GM12875 (cell line): ENCODE data around the gene C9orf152.

Experiments used
- H3K4me3 ChIP-seq: one replicate; pipeline ENCODE4 v1.5.1; 2011; ENCODE audit warnings: low read depth, low read length, control low read depth
- TF ChIP-seq, protein P1 (sequence below): IDR thresholded peaks from 2 replicates; pipeline ENCODE4 v1.5.1; 2011; ENCODE audit warnings: low read depth, mild to moderate bottlenecking, control low read depth, inconsistent platforms, low read length, moderate library complexity, borderline replicate concordance; ENCODE audit not compliant: insufficient read depth

C9orf152 gene

DNA sequence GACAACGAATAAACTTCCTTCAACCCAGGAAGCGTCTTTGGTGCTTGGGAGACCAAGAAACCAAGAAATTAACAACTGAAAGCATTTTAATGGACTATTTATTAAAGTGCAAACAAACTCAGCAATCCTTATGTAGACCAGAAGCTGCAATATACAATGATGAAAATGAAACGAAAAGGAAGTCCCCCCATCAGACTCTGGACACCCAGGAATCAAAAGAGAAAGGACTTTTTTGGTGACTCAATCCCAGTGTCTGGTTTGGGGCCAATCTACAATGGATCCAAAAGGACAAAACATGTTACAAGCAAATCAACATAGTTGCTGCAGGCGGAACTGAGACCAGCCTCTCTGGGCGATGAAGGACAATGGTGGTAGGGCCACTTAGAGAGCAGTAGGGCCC, 39.5 kb downstream of the C9orf152 start:
- TF ChIP-seq, protein P1, sequence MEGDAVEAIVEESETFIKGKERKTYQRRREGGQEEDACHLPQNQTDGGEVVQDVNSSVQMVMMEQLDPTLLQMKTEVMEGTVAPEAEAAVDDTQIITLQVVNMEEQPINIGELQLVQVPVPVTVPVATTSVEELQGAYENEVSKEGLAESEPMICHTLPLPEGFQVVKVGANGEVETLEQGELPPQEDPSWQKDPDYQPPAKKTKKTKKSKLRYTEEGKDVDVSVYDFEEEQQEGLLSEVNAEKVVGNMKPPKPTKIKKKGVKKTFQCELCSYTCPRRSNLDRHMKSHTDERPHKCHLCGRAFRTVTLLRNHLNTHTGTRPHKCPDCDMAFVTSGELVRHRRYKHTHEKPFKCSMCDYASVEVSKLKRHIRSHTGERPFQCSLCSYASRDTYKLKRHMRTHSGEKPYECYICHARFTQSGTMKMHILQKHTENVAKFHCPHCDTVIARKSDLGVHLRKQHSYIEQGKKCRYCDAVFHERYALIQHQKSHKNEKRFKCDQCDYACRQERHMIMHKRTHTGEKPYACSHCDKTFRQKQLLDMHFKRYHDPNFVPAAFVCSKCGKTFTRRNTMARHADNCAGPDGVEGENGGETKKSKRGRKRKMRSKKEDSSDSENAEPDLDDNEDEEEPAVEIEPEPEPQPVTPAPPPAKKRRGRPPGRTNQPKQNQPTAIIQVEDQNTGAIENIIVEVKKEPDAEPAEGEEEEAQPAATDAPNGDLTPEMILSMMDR, result no peak
- no peak overlapping the region for H3K4me3 ChIP-seq

DNA sequence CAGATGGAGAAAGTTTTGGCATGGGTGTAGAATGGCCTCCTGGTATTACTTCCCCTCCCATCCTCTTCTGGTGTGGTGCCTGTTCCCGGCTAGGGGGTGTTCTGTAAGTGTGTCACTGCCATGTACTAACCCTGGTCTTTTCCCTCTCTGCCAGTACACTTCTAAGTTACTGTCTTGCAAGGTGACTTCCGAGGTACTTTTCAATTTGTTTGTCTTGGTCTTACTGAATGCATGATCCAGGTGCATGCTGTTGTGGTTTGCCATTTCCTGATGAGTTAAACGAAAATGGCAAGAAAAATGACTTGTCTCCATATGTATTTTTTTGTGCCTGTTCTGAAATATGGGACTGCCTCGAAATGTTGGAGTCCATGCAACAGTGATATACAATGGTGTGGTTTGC, 46.0 kb downstream of the C9orf152 start:
- TF ChIP-seq, protein P1, result no peak
- no peak overlapping the region for H3K4me3 ChIP-seq

DNA sequence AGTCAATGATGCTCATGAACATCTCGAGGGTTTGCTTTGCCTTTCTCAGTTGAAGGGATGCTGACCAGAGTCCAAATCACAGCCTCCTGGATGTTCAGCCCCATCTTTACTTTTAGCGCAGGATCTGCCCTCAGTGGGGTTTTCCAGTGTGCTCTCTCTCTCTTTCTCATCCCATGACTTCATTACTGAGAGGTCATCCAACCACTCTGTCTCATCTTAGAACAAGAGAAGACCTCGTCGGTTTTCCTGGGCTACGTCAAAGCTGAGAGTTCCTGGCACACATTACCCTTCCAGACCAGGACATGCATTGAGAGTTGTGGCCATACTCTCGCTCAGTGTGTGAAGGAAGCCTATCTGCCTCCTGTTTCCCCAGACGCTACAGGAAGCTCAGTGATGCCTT, 47.3 kb downstream of the C9orf152 start:
- no peak overlapping the region for H3K4me3 ChIP-seq
- TF ChIP-seq, protein P1, result no peak

DNA sequence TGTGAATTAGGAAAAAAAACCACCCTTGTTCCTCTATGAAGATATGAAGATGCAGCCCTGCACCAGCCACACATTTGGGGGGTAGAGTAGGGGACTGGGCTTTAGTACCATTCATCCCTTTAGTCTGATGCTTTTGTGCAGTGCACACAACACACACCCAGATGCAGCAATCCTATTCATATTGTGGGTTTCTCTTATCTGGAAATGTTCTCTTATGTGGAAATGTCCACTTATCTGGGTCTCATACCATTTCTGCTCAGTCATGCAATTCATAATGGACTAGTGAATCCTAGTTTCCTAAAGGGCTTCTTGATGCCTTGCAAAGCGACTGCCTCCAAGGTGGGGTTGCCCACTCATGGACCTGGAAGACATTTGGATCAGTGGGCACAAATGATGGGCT, 47.8 kb downstream of the C9orf152 start:
- TF ChIP-seq, protein P1, result no peak

DNA sequence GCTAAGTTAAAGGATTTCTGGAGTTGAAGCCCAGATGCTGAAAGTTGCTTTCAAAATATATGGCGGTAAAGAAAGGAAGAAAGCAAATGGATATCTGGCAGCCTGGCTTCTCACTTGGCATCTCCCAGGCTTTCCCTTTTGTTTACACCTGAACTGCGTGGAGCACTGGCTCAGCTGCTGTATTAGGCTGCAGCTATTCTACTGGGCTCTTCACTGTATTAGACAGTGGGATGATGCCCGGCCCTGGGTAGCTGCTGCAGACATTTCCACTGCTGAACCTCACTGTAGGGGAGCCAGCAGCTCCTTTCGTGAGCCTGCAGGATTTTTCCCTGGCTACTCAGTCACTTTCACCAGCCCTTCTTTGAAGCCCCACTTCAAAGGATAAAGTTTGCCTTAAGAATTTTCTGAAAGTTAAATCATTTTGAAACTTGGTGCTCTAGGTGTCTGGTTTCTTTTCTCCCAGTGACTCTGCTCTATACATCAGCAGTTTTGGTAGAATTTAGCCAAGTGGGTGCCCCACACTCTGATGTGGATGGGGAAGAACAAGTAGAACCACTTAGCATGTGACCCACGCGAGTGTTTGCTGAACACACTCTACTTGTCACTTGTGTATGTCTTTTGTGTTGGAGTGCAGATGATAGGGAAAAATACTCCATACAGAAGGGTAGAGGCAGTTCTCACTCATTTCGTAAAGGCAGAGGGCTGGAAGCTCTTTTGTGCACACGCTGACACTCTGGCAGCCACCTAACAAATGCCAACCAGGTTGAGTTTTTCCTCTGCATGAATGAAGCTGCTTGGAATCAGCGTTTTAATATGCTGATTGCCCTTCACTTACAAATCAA, 49.9 kb downstream of the C9orf152 start:
- TF ChIP-seq, protein P1, result no peak
- H3K4me3 ChIP-seq, result no peak overlapping the region

More for the DNA sequence above, 47.8 kb downstream of the C9orf152 start:
- H3K4me3 ChIP-seq, result no peak overlapping the region

DNA sequence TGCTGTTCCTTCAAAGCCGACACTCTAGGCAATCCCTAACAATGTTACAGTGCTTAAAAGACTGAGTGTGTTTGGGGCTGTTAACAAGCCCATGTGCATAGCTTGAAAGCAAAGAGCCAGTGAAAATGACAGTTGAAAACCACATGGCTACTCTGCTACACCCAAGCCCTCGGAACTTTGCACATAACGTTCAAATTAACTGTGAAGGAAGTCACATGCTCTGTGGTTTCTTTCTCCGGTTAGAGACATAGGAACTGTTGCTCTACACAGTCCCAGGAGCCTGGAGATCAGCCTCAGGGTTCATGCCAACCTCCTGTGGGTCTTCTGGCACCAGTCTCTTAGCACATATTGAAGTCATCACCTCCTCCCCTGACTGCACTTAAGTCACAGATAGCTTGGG, 51.1 kb downstream of the C9orf152 start:
- TF ChIP-seq, protein P1, result no peak
- no peak overlapping the region for H3K4me3 ChIP-seq

DNA sequence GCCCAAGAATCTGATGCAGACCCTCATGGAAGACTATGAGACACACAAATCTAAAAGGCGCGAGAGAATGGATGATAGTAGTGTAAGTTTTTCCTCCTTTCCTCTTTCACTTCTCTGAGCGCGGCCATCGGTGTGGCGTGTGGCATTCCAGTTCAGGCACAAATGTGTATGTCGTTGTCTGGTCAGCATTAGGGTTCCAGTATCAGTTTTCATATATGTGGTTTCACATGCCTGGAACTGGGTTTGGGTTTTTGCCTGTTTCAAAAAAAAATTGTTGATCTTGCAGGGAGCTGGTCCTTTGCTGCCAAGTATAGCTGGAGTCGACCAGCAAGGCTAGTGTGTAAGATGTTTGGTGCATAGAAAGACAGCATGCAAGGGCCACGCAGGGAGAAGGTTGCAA, 51.5 kb downstream of the C9orf152 start:
- TF ChIP-seq, protein P1, result no peak
- no peak overlapping the region for H3K4me3 ChIP-seq
